ENCODE measurements around the gene NTF4.

The NTF4 gene

GRCh38 chr19:49014123-49014869 is 50.3 kb downstream of the NTF4 start:
- H3K4me1 ChIP-seq (ENCODE audit: low read depth, poor library complexity, severe bottlenecking), result no peaks in the 10 kb centered on the region
- no peaks in the 10 kb centered on the region for H3K36me3 ChIP-seq (ENCODE audit: insufficient read depth)
- H3K9ac ChIP-seq, result no peak overlapping the region
- TF ChIP-seq, protein P1, sequence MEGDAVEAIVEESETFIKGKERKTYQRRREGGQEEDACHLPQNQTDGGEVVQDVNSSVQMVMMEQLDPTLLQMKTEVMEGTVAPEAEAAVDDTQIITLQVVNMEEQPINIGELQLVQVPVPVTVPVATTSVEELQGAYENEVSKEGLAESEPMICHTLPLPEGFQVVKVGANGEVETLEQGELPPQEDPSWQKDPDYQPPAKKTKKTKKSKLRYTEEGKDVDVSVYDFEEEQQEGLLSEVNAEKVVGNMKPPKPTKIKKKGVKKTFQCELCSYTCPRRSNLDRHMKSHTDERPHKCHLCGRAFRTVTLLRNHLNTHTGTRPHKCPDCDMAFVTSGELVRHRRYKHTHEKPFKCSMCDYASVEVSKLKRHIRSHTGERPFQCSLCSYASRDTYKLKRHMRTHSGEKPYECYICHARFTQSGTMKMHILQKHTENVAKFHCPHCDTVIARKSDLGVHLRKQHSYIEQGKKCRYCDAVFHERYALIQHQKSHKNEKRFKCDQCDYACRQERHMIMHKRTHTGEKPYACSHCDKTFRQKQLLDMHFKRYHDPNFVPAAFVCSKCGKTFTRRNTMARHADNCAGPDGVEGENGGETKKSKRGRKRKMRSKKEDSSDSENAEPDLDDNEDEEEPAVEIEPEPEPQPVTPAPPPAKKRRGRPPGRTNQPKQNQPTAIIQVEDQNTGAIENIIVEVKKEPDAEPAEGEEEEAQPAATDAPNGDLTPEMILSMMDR (conservative IDR thresholded peaks at IDR 0.05; ENCODE audit: low read depth, low read length), result no peak
- peaks cover 13% of the 10 kb centered on the region for H3K27me3 ChIP-seq (ENCODE audit: insufficient read depth, low read depth)
- no peaks in the 10 kb centered on the region for H4K20me1 ChIP-seq (ENCODE audit: insufficient read depth)
- no peak overlapping the region for H3K4me2 ChIP-seq
- H2AFZ ChIP-seq (ENCODE audit: low read depth), result no peak overlapping the region
- H3K27ac ChIP-seq, result no peak overlapping the region
- no peaks in the 10 kb centered on the region for H3K79me2 ChIP-seq (ENCODE audit: insufficient read depth, low read depth)
- no peak overlapping the region for H3K4me3 ChIP-seq (IDR thresholded peaks at IDR 0.05; ENCODE audit: insufficient read depth, low read depth, low read length)

GRCh38 chr19:49011194-49011593 is 53.4 kb downstream of the NTF4 start:
- Histone ChIP-seq H3K4me2 (no peak overlapping the region), H3K27ac (no peak overlapping the region), H3K4me1 (ENCODE audit: low read depth, poor library complexity, severe bottlenecking) (no peaks in the 10 kb centered on the region), H3K9ac (no peak overlapping the region), H3K36me3 (ENCODE audit: insufficient read depth) (peaks cover 6% of the 10 kb centered on the region; the same call in 1 of the 2 replicates), H3K4me3 (IDR thresholded peaks at IDR 0.05; ENCODE audit: insufficient read depth, low read depth, low read length) (no peak overlapping the region), H2AFZ (ENCODE audit: low read depth) (no peak overlapping the region), H3K27me3 (ENCODE audit: insufficient read depth, low read depth) (no peaks in the 10 kb centered on the region), H3K79me2 (ENCODE audit: insufficient read depth, low read depth) (no peaks in the 10 kb centered on the region), H4K20me1 (ENCODE audit: insufficient read depth) (no peaks in the 10 kb centered on the region)
- TF ChIP-seq, protein P1 (conservative IDR thresholded peaks at IDR 0.05; ENCODE audit: low read depth, low read length), result no peak
